Liver (tissue), 9 donors: Measurements from ENCODE around the gene CNR2. TPM values are rescaled to one million over a fixed set of nuclear protein-coding genes. Genes with fewer than 3 reads are reported as not detected.

Experiments used
- DNase-seq: peaks from one replicate; pipeline ENCODE4 v3.0.0-alpha.2; 2017; ENCODE audit warnings: low spot score
- H3K27ac ChIP-seq, 2 donors: one replicate each; pipeline ENCODE4 v1.7.0; 2013; ENCODE audit warnings: inconsistent platforms in 2 of 2, low read length in 2 of 2, control low read depth in 1 of 2, low read depth in 1 of 2, mild to moderate bottlenecking in 1 of 2
- H3K27me3 ChIP-seq, 4 donors: one replicate each; pipeline versions ENCODE4 v1.6.1 to v1.7.0; 2013; ENCODE audit warnings: low read length in 3 of 4, inconsistent platforms in 1 of 4, mild to moderate bottlenecking in 1 of 4, moderate library complexity in 1 of 4; ENCODE audit not compliant: control insufficient read depth in 4 of 4, insufficient read depth in 4 of 4
- H3K36me3 ChIP-seq, 4 donors: one replicate each; pipeline versions ENCODE4 v1.6.1 to v1.7.0; 2013; ENCODE audit warnings: low read length in 3 of 4, mild to moderate bottlenecking in 3 of 4, low read depth in 1 of 4, moderate library complexity in 1 of 4; ENCODE audit not compliant: control insufficient read depth in 4 of 4, insufficient read depth in 3 of 4
- H3K4me1 ChIP-seq, 4 donors: one replicate each; pipeline versions ENCODE4 v1.6.1 to v1.7.0; 2013; ENCODE audit warnings: low read length in 3 of 4, mild to moderate bottlenecking in 3 of 4, moderate library complexity in 1 of 4; ENCODE audit not compliant: control insufficient read depth in 4 of 4, insufficient read depth in 4 of 4
- H3K4me3 ChIP-seq, 3 donors: one replicate each; pipeline versions ENCODE4 v1.6.1 to v1.7.0; 2013; ENCODE audit warnings: low read length in 3 of 3, control low read depth in 1 of 3, low read depth in 1 of 3, mild to moderate bottlenecking in 1 of 3
- H3K9ac ChIP-seq, 2 donors: one replicate each; pipeline ENCODE4 v1.7.0; 2013; ENCODE audit warnings: low read length in 2 of 2, mild to moderate bottlenecking in 2 of 2, moderate library complexity in 2 of 2, control low read depth in 1 of 2, low read depth in 1 of 2
- H3K9me3 ChIP-seq, 4 donors: one replicate each; pipeline versions ENCODE4 v1.6.1 to v1.7.0; 2013; ENCODE audit warnings: low read length in 3 of 4; ENCODE audit not compliant: control insufficient read depth in 4 of 4
- CTCF ChIP-seq: fragments of 150-350 bp; IDR thresholded peaks from 2 replicates; pipeline ENCODE4 v1.5.1; 2017; ENCODE audit warnings: improper control_type of control experiment, low read depth, low read length; ENCODE audit not compliant: missing input control
- EGR1 ChIP-seq, 2 donors: IDR thresholded peaks; 2 replicates each; pipeline ENCODE4 v1.6.1; 2016 to 2018; ENCODE audit warnings: antibody characterized with exemption in 2 of 2, low read depth in 2 of 2
- FOXA1 ChIP-seq: IDR thresholded peaks from 2 replicates; pipeline ENCODE4 v1.6.1; 2016; ENCODE audit warnings: antibody characterized with exemption
- FOXA2 ChIP-seq: IDR thresholded peaks from 2 replicates; pipeline ENCODE4 v1.6.1; 2016; ENCODE audit warnings: antibody characterized with exemption
- GABPA ChIP-seq, 2 donors: IDR thresholded peaks in 1 of 2; conservative IDR thresholded peaks in 1 of 2; 2 replicates each; pipeline ENCODE4 v1.6.1; 2016; ENCODE audit warnings: antibody characterized with exemption in 2 of 2, mild to moderate bottlenecking in 1 of 2, moderate library complexity in 1 of 2
- HNF4A ChIP-seq, 2 donors: conservative IDR thresholded peaks; 2 replicates each; pipeline ENCODE4 v1.6.1; 2016; ENCODE audit warnings: antibody characterized with exemption in 2 of 2, mild to moderate bottlenecking in 2 of 2
- HNF4G ChIP-seq: IDR thresholded peaks from 2 replicates; pipeline ENCODE4 v1.6.1; 2016; ENCODE audit warnings: antibody characterized with exemption
- JUND ChIP-seq, 2 donors: IDR thresholded peaks; 2 replicates each; pipeline ENCODE4 v1.6.1; 2016; ENCODE audit warnings: antibody characterized with exemption in 2 of 2
- MAX ChIP-seq: IDR thresholded peaks from 2 replicates; pipeline ENCODE4 v1.6.1; 2016; ENCODE audit warnings: antibody characterized with exemption
- NR2F2 ChIP-seq: IDR thresholded peaks from 2 replicates; pipeline ENCODE4 v1.6.1; 2016; ENCODE audit warnings: antibody characterized with exemption
- REST ChIP-seq: IDR thresholded peaks from 2 replicates; pipeline ENCODE4 v1.6.1; 2016; ENCODE audit warnings: antibody characterized with exemption, mild to moderate bottlenecking
- RXRA ChIP-seq, 2 donors: IDR thresholded peaks; 2 replicates each; pipeline ENCODE4 v1.6.1; 2017 to 2018; ENCODE audit warnings: antibody characterized with exemption in 2 of 2, mild to moderate bottlenecking in 1 of 2
- SP1 ChIP-seq: IDR thresholded peaks from 2 replicates; pipeline ENCODE4 v1.6.1; 2018; ENCODE audit warnings: antibody characterized with exemption, mild to moderate bottlenecking
- TAF1 ChIP-seq: conservative IDR thresholded peaks from 2 replicates; pipeline ENCODE4 v1.6.1; 2016; ENCODE audit warnings: antibody characterized with exemption, mild to moderate bottlenecking
- YY1 ChIP-seq: IDR thresholded peaks from 2 replicates; pipeline ENCODE4 v1.6.1; 2016; ENCODE audit warnings: antibody characterized with exemption, mild to moderate bottlenecking
- ZBTB33 ChIP-seq: IDR thresholded peaks from 2 replicates; pipeline ENCODE4 v1.6.1; 2016; ENCODE audit warnings: antibody characterized with exemption
- WGBS: extraction: QIAGEN DNeasy Blood & Tissue Kit; methylation state at CpG from one replicate; pipeline ENCODE4 v1.1.7; 2013; 5-methylcytosine and 5-hydroxymethylcytosine counted together
- polyA plus RNA-seq, 2 donors: library from polyadenylated mRNA; stranded (reverse) in 1 of 2; unstranded in 1 of 2; fragments of 200-250 nt in 1 of 2; fragments of >200 nt in 1 of 2; fragmentation: Nextera tagmentation in 1 of 2; extraction: Ambion mirVana in 1 of 2; gene quantifications; one replicate each; pipeline versions ENCODE4 v1.2.1 to v1.2.3, GENCODE V29; 2013 to 2015
- total RNA-seq, 2 donors: library from RNA; depleted of rRNA; stranded (reverse); fragments of >200 nt; gene quantifications; one replicate each; pipeline ENCODE4 v1.2.3, GENCODE V29; 2014
- donor health status: healthy.
- donor health status: healthy.
- donor health status: healthy.
- donor health status: healthy.
- donor health status: healthy.

Gene CNR2
- total and polyA plus RNA-seq, 4 donors = 0.03 to 0.28 (median 0.09) TPM

- Histone ChIP-seq H3K4me1 (no peaks in the 10 kb centered on the region), H3K9ac (no peak overlapping the region), H3K9me3 (peaks cover 0 to 25% (median 13%) of the 10 kb centered on the region in 4 donors), H3K27me3 (no peaks in the 10 kb centered on the region), H3K4me3 (no peak overlapping the region), H3K36me3 (no peaks in the 10 kb centered on the region), H3K27ac (no peak overlapping the region)
- DNase-seq = no peak
- 84% methylated on average over 3 of the region's 3 CpGs for WGBS
- no peak for TF ChIP-seq MAX
- no peak for TF ChIP-seq NR2F2
- TF ChIP-seq GABPA (IDR thresholded peaks at IDR 0.05 in 1 of 2, conservative IDR thresholded peaks at IDR 0.05 in 1 of 2) = no peak
- no peak for TF ChIP-seq SP1
- no peak for TF ChIP-seq FOXA2
- no peak for TF ChIP-seq ZBTB33
- no peak for TF ChIP-seq HNF4G
- TF ChIP-seq TAF1 = no peak
- no peak for TF ChIP-seq HNF4A (conservative IDR thresholded peaks at IDR 0.05)
- TF ChIP-seq YY1 = no peak
- TF ChIP-seq RXRA (IDR thresholded peaks at IDR 0.05) = no peak
- no peak for TF ChIP-seq CTCF
- no peak for TF ChIP-seq REST
- no peak for TF ChIP-seq FOXA1
These were observed 37.8 kb downstream of the CNR2 start for GRCh38 chr1:23875382-23875781.

- no peak for TF ChIP-seq EGR1 (IDR thresholded peaks at IDR 0.05; ENCODE audit: low read depth in 2 of 2)
- TF ChIP-seq CTCF = no peak
- TF ChIP-seq JUND (IDR thresholded peaks at IDR 0.05) = no peak
- TF ChIP-seq SP1 = no peak
- no peak for TF ChIP-seq ZBTB33
- no peak for TF ChIP-seq FOXA1
- no peak for TF ChIP-seq TAF1
- no peaks in the 10 kb centered on the region for H3K36me3 ChIP-seq
- H3K27ac ChIP-seq = no peak overlapping the region
- H3K4me3 ChIP-seq = no peak overlapping the region
- no peaks in the 10 kb centered on the region for H3K27me3 ChIP-seq
- 90% methylated on average over 3 of the region's 3 CpGs for WGBS
- H3K9ac ChIP-seq = no peak overlapping the region
- H3K4me1 ChIP-seq = peaks cover 2 to 12% (median 8%) of the 10 kb centered on the region in 4 donors
- H3K9me3 ChIP-seq = no peaks in the 10 kb centered on the region
- no peak for DNase-seq
These were observed 40.7 kb downstream of the CNR2 start for GRCh38 chr1:23872421-23872820.
